GM18858 (cell line): ENCODE results near the gene SPTLC2.

Experiments used
- ATAC-seq: cut with Tn5 transposase; IDR thresholded peaks from one replicate; pipeline ENCODE4 v1.9.1; 2021; ENCODE audit not compliant: unreplicated experiment

Gene SPTLC2

GRCh38 chr14:77509366-77509765, 107.1 kb downstream of the SPTLC2 start:
- ATAC-seq: no peak

GRCh38 chr14:77508876-77509275, 107.6 kb downstream of the SPTLC2 start:
- ATAC-seq: no peak

GRCh38 chr14:77508249-77508648, 108.2 kb downstream of the SPTLC2 start:
- ATAC-seq: no peak

GRCh38 chr14:77507762-77508161, 108.7 kb downstream of the SPTLC2 start:
- ATAC-seq: no peak

- no peak for ATAC-seq
Measured at GRCh38 chr14:77505031-77505430, 111.4 kb downstream of the SPTLC2 start.

GRCh38 chr14:77503138-77503537, 113.3 kb downstream of the SPTLC2 start:
- no peak for ATAC-seq

GRCh38 chr14:77502109-77502782, 114.2 kb downstream of the SPTLC2 start:
- ATAC-seq: no peak

- no peak for ATAC-seq
Measured at GRCh38 chr14:77498984-77499527, 117.4 kb downstream of the SPTLC2 start.

- no peak for ATAC-seq
Measured at GRCh38 chr14:77498120-77498979, 118.1 kb downstream of the SPTLC2 start, which contains the start of gene ISM2. Gene ISM2, minus strand, starts transcription at chr14:77498816. Its CDS starts 23 bp downstream, at chr14:77498793.

GRCh38 chr14:77495334-77495733, 121.1 kb downstream of the SPTLC2 start:
- no peak for ATAC-seq

GRCh38 chr14:77491056-77491455, 125.4 kb downstream of the SPTLC2 start:
- no peak for ATAC-seq

- no peak for ATAC-seq
Measured at GRCh38 chr14:77490347-77490986, 126.0 kb downstream of the SPTLC2 start.

GRCh38 chr14:77489041-77489440, 127.4 kb downstream of the SPTLC2 start:
- ATAC-seq: no peak

GRCh38 chr14:77488558-77488957, 127.9 kb downstream of the SPTLC2 start:
- ATAC-seq: no peak

GRCh38 chr14:77485901-77486678, 130.3 kb downstream of the SPTLC2 start:
- ATAC-seq: no peak

GRCh38 chr14:77485256-77485655, 131.2 kb downstream of the SPTLC2 start:
- no peak for ATAC-seq

GRCh38 chr14:77482422-77482821, 134.0 kb downstream of the SPTLC2 start:
- no peak for ATAC-seq

- peak; percentile 96 for ATAC-seq
Measured at GRCh38 chr14:77478796-77479195, 137.6 kb downstream of the SPTLC2 start.

- ATAC-seq: no peak
Measured at GRCh38 chr14:77478029-77478428, 138.4 kb downstream of the SPTLC2 start.

- ATAC-seq: no peak
Measured at GRCh38 chr14:77475432-77476115, 140.9 kb downstream of the SPTLC2 start.
